ENCODE data around the gene FPGS.

DNA sequence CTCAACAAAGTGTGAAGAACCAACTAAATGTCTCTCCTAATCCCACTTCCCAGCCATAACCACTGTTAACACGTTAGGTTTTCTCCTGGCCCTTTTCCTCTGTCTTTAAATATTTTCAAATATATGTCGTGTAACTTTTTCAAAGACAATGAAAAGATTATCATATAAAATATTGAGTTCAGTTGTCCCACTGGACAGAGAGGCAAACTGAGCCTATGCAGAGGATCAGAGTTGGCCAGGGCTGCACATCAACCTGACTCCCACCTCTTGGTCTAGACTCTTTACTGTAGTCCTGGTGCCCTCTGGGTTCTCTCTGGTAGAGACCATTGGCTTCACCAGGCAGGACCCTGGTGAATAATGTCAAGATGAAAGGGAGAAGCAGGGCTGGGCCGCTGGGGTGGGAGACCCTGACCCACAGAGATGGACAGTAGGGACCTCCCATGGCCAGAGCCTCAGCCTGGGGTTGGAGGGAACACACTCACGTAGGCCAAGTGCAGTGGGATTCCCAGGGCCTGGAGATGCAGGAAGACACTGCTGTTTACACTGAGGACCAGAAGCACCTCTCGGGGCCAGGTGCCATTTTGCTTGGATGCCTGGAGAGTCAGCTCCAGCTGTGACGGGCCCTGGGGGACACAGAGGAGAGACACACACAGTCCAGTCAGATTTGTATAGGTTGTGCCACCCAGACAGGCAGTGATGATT, 26.7 kb downstream of the FPGS start:
- TF ChIP-seq, protein P1, sequence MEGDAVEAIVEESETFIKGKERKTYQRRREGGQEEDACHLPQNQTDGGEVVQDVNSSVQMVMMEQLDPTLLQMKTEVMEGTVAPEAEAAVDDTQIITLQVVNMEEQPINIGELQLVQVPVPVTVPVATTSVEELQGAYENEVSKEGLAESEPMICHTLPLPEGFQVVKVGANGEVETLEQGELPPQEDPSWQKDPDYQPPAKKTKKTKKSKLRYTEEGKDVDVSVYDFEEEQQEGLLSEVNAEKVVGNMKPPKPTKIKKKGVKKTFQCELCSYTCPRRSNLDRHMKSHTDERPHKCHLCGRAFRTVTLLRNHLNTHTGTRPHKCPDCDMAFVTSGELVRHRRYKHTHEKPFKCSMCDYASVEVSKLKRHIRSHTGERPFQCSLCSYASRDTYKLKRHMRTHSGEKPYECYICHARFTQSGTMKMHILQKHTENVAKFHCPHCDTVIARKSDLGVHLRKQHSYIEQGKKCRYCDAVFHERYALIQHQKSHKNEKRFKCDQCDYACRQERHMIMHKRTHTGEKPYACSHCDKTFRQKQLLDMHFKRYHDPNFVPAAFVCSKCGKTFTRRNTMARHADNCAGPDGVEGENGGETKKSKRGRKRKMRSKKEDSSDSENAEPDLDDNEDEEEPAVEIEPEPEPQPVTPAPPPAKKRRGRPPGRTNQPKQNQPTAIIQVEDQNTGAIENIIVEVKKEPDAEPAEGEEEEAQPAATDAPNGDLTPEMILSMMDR (conservative IDR thresholded peaks at IDR 0.05) = no peak
- no peak for TF ChIP-seq ZFX (IDR thresholded peaks at IDR 0.05)

All from C4-2B (cell line).